GM18520 (cell line): Measurements from ENCODE around the gene ADGB.

Source experiments
- ATAC-seq: cut with Tn5 transposase; IDR thresholded peaks from one replicate; pipeline ENCODE4 v1.9.1; 2021; ENCODE audit not compliant: unreplicated experiment

Gene ADGB

GRCh38 chr6:146628350-146628749 is 29.6 kb downstream of the ADGB start:
- no peak for ATAC-seq

- ATAC-seq = no peak
Observed at GRCh38 chr6:146634022-146634421, 35.2 kb downstream of the ADGB start.

GRCh38 chr6:146635165-146635564 is 36.4 kb downstream of the ADGB start:
- no peak for ATAC-seq

- no peak for ATAC-seq
Observed at GRCh38 chr6:146636481-146636880, 37.7 kb downstream of the ADGB start.

- ATAC-seq = no peak
Observed at GRCh38 chr6:146642921-146643320, 44.1 kb downstream of the ADGB start.

- no peak for ATAC-seq
Observed at GRCh38 chr6:146650799-146651481, 52.2 kb downstream of the ADGB start.

- ATAC-seq = no peak
Observed at GRCh38 chr6:146651482-146651863, 52.7 kb downstream of the ADGB start.

GRCh38 chr6:146657432-146657831 is 58.7 kb downstream of the ADGB start:
- ATAC-seq = no peak

GRCh38 chr6:146664871-146665360 is 66.1 kb downstream of the ADGB start:
- ATAC-seq = no peak

GRCh38 chr6:146666909-146667308 is 68.1 kb downstream of the ADGB start:
- no peak for ATAC-seq

- no peak for ATAC-seq
Observed at GRCh38 chr6:146670161-146670560, 71.4 kb downstream of the ADGB start.

GRCh38 chr6:146673069-146673468 is 74.3 kb downstream of the ADGB start:
- no peak for ATAC-seq

- no peak for ATAC-seq
Observed at GRCh38 chr6:146679386-146679785, 80.6 kb downstream of the ADGB start.

- ATAC-seq = no peak
Observed at GRCh38 chr6:146682919-146683318, 84.1 kb downstream of the ADGB start.

- ATAC-seq = no peak
Observed at GRCh38 chr6:146689806-146690205, 91.0 kb downstream of the ADGB start.

- no peak for ATAC-seq
Observed at GRCh38 chr6:146693342-146693741, 94.6 kb downstream of the ADGB start.

- ATAC-seq = no peak
Observed at GRCh38 chr6:146697921-146698320, 99.1 kb downstream of the ADGB start.

- peak; percentile 68 for ATAC-seq
Observed at GRCh38 chr6:146700078-146700686, 101.4 kb downstream of the ADGB start.

GRCh38 chr6:146701632-146702031 is 102.9 kb downstream of the ADGB start:
- no peak for ATAC-seq

GRCh38 chr6:146709036-146709622 is 110.4 kb downstream of the ADGB start:
- no peak for ATAC-seq

- ATAC-seq = no peak
Observed at GRCh38 chr6:146719387-146719786, 120.6 kb downstream of the ADGB start.

- ATAC-seq = no peak
Observed at GRCh38 chr6:146739696-146740095, 140.9 kb downstream of the ADGB start.
